ENCODE measurements around the gene DONSON. TPM values are rescaled to one million over a fixed set of nuclear protein-coding genes. Genes with fewer than 3 reads are reported as not detected.
A peak's percentile ranks its signal among the peaks of the same experiment; 100 is the strongest.

The DONSON gene
- total RNA-seq, 1 donor from 2014 or later, result 11.7 TPM

GRCh38 chr21:33554236-33554981, 34.1 kb downstream of the DONSON start:
- H3K4me3 ChIP-seq (ENCODE audit: insufficient read depth, low read depth, low read length), result no peak overlapping the region
- Mint-ChIP-seq H3K27ac (ENCODE audit: unreplicated experiment) (peak overlapping the region; percentile 15), H3K4me3 (ENCODE audit: unreplicated experiment) (no peak overlapping the region), H3K27me3 (ENCODE audit: low read depth, unreplicated experiment) (no peaks in the 10 kb centered on the region), H3K4me1 (ENCODE audit: low read depth, unreplicated experiment) (peaks cover 3% of the 10 kb centered on the region), H3K36me3 (ENCODE audit: low read depth, unreplicated experiment) (peaks cover 39% of the 10 kb centered on the region), H3K9me3 (ENCODE audit: unreplicated experiment) (no peaks in the 10 kb centered on the region)
- H3K4me1 ChIP-seq (ENCODE audit: insufficient read depth, low read length), result no peaks in the 10 kb centered on the region
- FAIRE-seq (no peak), DNase-seq (ENCODE audit: low read depth) (no peak)
- peaks cover 98% of the 10 kb centered on the region for H4K20me1 ChIP-seq (ENCODE audit: insufficient read depth, low read length)
- H3K9ac ChIP-seq (ENCODE audit: low read length), result no peak overlapping the region
- H3K36me3 ChIP-seq (ENCODE audit: insufficient read depth, low read length), result peaks cover 86% of the 10 kb centered on the region
- H3K4me2 ChIP-seq (ENCODE audit: low read length), result no peak overlapping the region
- H2AFZ ChIP-seq (ENCODE audit: low read depth, low read length), result no peak overlapping the region
- peaks cover 98% of the 10 kb centered on the region for H3K79me2 ChIP-seq (ENCODE audit: insufficient read depth, low read length)
- H3K9me3 ChIP-seq (ENCODE audit: insufficient read depth, low read depth, low read length), result no peaks in the 10 kb centered on the region
- no peak overlapping the region for H3K27ac ChIP-seq (ENCODE audit: low read depth, low read length)
- H3K27me3 ChIP-seq (ENCODE audit: insufficient read depth, low read length), result no peaks in the 10 kb centered on the region
- TF ChIP-seq EZH2 (IDR thresholded peaks at IDR 0.05; ENCODE audit: insufficient read depth, low read length) (no peak), CTCF (IDR thresholded peaks at IDR 0.05; ENCODE audit: insufficient read depth, low read depth, low read length) (no peak)

GRCh38 chr21:33552999-33553598, 35.4 kb downstream of the DONSON start:
- H3K4me3 Mint-ChIP-seq (ENCODE audit: unreplicated experiment), result peak overlapping the region; percentile 5

More at GRCh38 chr21:33552999-33553598, 35.4 kb downstream of the DONSON start:
- Mint-ChIP-seq H3K9me3 (ENCODE audit: unreplicated experiment) (no peaks in the 10 kb centered on the region), H3K4me1 (ENCODE audit: low read depth, unreplicated experiment) (peaks cover 3% of the 10 kb centered on the region), H3K27ac (ENCODE audit: unreplicated experiment) (no peak overlapping the region), H3K36me3 (ENCODE audit: low read depth, unreplicated experiment) (peaks cover 36% of the 10 kb centered on the region), H3K27me3 (ENCODE audit: low read depth, unreplicated experiment) (no peaks in the 10 kb centered on the region)
- Histone ChIP-seq H3K79me2 (ENCODE audit: insufficient read depth, low read length) (peaks cover 98% of the 10 kb centered on the region), H2AFZ (ENCODE audit: low read depth, low read length) (no peak overlapping the region), H3K9me3 (ENCODE audit: insufficient read depth, low read depth, low read length) (no peaks in the 10 kb centered on the region), H3K4me1 (ENCODE audit: insufficient read depth, low read length) (no peaks in the 10 kb centered on the region), H3K4me3 (ENCODE audit: insufficient read depth, low read depth, low read length) (no peak overlapping the region), H3K4me2 (ENCODE audit: low read length) (no peak overlapping the region), H3K27me3 (ENCODE audit: insufficient read depth, low read length) (no peaks in the 10 kb centered on the region), H3K27ac (ENCODE audit: low read depth, low read length) (no peak overlapping the region), H3K9ac (ENCODE audit: low read length) (no peak overlapping the region), H4K20me1 (ENCODE audit: insufficient read depth, low read length) (peaks cover 99% of the 10 kb centered on the region), H3K36me3 (ENCODE audit: insufficient read depth, low read length) (peaks cover 81% of the 10 kb centered on the region)
- FAIRE-seq, result no peak
- no peak for DNase-seq (ENCODE audit: low read depth)
- TF ChIP-seq CTCF (IDR thresholded peaks at IDR 0.05; ENCODE audit: insufficient read depth, low read depth, low read length) (no peak), EZH2 (IDR thresholded peaks at IDR 0.05; ENCODE audit: insufficient read depth, low read length) (no peak)

Data from astrocyte (in vitro differentiated cells and primary cell).